HG02852 (cell line): ENCODE measurements around the gene BTNL9.
"Not testable (repeated sequence)": the region's sequence is repeated elsewhere in the genome, so short reads cannot be mapped to it uniquely, and the experiment has no call there.

Experiments
- ATAC-seq: cut with Tn5 transposase; IDR thresholded peaks from one replicate; pipeline ENCODE4 v1.9.1; 2021; ENCODE audit warnings: mild to moderate bottlenecking, moderate library complexity; ENCODE audit not compliant: unreplicated experiment

The BTNL9 gene

DNA sequence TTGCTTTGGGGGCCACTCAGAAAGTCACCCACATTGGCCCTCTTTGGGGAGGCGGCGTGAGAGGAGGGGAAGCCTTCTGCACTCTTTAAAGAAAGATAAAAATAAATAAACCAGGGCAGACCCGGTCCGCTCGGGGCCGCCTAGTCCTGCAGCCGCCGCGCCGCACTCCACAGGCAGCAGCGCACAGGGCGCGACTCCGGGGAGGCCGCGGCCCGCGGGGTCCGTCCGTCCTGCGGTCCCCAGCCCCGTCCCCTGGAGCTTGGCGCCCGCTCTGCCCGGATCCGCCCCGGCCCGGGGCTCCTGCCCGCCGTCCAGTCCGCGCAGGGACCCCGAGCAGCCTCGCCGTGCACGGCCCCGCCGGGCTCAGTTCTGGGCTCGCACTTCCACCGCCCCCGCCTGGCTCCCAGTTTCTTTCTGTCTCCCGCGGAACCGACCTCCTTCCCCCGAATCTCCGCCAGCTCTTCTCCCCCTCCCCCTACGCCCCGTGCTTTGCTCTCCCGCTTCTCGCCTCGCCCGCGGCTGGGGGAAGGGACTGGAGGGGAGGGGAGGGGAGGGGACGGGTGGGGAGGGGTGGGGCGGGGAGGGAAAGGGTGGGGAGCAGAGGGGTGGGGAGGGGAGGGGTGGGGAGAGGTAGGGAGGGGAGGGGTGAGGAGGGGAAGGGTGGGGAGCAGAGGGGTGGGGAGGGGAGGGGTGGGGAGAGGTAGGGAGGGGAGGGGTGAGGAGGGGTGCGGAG, 57.9 kb downstream of the BTNL9 start:
- not testable (repeated sequence) for ATAC-seq

DNA sequence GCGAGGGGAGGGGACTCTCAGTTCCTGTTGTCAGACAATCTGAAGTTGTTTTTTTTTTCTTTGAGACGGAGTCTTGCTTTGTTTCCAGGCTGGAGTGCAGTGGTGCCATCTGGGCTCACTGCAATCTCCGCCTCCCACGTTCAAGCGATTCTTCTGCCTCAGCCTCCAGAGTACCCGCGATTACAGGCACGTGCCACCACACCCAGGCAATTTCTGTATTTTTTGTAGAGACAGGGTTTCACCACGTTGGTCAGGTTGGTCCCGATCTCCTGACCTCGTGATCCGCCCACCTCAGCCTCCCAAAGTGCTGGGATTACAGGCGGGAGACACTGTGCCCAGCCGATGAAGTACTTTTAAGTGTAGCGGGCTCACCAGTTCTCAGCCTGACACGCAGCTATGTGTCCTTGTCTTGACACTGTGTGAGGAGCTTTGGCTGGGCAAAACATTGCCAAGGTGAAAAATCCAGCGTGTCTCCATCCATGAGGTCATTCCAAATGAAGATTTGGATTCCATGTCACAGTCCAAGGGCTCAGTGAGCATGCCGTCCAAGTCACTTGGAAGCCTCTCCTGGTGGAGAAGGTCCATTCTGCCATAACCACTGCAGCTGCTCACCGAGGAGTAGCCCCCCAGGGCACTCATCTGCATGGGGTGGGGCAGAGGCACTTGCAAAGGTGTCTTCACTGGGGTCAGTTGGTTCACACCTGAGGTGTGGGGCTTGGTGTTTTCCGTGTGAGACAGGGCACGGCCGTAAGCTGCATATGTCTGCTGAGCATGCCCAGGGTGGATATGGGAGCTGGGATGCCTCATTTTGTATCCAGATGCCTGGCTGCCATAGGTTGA, 58.9 kb downstream of the BTNL9 start:
- no peak for ATAC-seq

GRCh38 chr5:181099602-181100086, 59.6 kb downstream of the BTNL9 start:
- no peak for ATAC-seq

DNA sequence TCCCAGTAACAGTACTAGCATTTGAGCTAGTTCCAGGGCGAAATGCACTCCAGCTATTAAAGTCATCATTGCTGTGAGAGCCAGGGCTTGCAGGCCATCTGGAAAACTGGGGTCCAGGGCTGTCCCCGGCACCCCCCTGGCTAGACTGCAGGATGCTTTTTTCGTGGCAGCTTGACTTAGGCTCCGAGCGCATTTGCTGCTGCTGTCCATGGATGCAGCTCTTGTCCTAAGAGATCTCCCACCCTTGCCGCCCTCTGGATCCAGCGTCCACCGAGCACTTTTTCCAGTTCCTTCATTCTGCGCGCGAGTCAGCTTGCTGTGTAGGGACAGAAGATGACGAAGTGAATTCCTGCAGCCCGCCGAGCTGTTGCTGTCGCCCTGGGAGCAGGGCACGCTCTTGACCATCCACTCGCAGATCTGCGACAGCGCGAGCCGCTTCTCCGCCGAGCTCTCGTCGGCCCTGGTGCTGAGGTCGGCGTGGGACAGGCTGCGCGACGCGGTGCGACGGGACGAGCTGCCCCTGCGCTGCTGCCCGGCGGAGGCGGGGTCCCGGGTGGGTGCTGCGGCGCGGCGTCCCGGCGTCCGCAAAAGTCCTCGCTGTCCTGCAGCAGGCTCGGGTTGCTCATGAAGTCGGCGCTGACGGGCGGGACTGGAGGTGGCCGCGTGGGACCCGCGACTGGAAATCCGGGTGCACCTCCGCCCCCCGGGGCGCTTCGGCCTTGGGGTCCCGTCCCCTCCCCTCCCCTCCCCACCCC, 60.2 kb downstream of the BTNL9 start:
- no peak for ATAC-seq

DNA sequence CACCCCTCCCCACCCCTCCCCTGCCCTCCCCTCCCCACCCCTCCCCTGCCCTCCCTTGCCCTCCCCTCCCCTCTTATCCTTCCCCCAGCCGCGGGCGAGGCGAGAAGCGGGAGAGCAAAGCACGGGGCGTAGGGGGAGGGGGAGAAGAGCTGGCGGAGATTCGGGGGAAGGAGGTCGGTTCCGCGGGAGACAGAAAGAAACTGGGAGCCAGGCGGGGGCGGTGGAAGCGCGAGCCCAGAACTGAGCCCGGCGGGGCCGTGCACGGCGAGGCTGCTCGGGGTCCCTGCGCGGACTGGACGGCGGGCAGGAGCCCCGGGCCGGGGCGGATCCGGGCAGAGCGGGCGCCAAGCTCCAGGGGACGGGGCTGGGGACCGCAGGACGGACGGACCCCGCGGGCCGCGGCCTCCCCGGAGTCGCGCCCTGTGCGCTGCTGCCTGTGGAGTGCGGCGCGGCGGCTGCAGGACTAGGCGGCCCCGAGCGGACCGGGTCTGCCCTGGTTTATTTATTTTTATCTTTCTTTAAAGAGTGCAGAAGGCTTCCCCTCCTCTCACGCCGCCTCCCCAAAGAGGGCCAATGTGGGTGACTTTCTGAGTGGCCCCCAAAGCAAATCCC, 61.1 kb downstream of the BTNL9 start:
- not testable (repeated sequence) for ATAC-seq

DNA sequence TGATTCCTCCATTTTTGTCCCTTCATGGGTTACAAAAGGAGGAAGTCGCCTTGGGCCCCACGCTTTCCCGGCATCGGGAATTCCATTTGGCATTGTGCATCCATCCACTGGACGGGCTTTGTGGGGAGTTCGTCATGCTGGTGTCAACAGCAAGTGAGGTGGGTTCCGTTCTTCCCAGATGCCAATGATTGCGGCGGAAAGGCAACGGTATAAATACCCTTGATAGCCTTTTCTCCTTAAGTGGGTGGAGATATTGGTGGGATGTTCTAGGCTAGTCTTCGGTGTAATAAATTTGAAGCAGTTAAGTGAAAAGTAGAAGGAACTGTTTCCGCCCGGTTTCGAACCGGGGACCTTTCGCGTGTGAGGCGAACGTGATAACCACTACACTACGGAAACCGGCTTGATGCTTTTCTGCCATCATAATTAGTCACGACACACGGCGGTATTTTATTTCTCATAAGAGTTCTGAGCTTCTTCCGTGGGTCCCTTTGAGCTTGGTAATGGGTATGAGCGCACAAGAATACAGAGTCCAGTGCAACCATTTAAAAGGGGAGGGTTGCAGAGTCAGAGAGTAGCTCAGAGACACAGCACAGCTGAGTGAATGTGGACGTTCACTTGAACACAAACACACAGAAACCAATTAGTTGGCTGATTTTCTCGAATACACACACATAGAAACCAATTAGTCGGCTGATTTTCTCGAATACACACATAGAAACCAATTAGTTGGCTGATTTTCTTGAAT, 62.0 kb downstream of the BTNL9 start:
- ATAC-seq, result not testable (repeated sequence)

- not testable (repeated sequence) for ATAC-seq
Measured at GRCh38 chr5:181104259-181104568, 64.1 kb downstream of the BTNL9 start.

- not testable (repeated sequence) for ATAC-seq
Measured at GRCh38 chr5:181104606-181105390, 64.7 kb downstream of the BTNL9 start.

DNA sequence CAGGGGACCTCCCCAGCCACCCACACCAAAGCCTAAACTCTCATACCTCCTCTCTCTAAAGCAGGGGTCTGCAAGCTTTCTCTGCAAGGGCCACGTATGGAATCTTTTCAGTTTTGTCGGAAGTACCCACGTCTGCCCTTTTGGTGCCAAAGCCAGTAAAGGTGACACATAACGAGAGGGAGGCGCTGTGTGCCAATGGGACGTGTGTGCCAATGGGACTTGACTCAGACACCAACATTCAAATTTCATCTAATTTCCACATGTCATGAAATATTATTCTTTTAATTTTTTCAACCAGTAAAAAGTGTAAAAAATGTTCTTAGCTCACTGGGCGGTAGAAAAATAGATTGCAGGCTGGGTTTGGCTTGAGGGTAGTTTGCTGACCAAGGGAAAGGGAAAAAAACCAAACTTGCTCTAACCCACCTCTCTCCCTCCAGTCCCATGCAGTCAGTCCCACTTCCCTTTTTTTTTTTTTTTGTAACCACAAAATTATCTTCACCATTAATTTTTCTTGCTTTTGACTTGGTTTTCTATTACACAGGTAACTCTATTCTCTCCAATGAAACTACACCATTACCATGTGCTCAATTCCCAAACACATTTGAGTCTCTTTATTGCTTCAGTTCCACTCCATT, 65.4 kb downstream of the BTNL9 start:
- ATAC-seq, result no peak

- no peak for ATAC-seq
Measured at GRCh38 chr5:181107699-181108098, 67.6 kb downstream of the BTNL9 start.

DNA sequence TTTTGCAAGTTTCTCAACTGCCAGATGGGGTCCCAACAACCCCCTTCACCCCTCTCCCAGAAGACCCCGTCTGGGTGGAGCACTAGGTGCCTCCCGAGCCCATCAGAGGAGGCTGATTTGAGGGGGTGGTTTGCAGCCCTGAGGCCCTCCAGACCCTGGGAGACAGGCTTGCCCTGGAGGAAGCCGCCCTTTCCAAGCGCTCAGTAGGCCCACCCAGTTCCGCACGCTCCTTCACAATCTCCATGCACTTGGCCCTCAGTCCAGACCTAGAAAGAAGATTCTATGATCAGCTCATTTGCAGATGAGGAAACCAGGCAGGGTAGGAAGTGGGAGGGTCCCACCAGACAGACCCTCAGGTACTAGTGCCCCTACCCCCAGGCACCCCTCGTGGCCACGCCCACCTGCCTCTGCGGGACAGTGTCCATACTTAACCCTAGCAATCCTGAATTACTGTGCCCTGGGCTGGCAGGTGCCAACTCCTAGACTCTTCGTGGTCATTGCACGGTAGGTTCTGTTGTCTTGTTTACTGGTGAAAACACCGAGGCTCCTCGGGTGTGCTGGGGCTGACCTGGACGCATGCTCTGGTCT, 68.6 kb downstream of the BTNL9 start:
- no peak for ATAC-seq

GRCh38 chr5:181109489-181110013, 69.5 kb downstream of the BTNL9 start:
- ATAC-seq, result no peak

DNA sequence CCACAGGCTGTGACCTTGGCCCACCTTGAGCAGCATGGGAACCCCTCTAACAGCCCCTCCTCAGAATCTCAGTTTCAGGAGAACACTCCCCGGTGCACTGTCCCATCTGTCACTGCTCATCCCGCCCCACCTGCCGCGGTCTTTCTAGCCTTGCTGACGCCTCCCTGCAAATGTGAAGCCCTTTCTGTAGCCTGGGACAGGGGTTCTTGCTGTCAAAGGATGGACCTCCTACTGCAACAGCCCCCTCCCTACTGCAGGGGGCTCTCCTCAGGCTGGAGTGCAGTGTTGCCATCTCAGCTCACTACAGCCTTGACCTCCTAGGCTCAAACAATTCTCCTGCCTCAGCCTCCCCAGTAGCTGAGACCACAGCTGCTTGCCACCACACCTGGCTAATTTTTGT, 70.9 kb downstream of the BTNL9 start:
- no peak for ATAC-seq
